Astrocyte (in vitro differentiated cells and primary cell): ENCODE results near the gene ZFHX3. TPM values are rescaled to one million over a fixed set of nuclear protein-coding genes. Genes with fewer than 3 reads are reported as not detected.

ENCODE experiments used
- DNase-seq: peaks from one replicate; pipeline ENCODE4 v3.0.0-alpha.2; 2010; ENCODE audit warnings: low read depth
- FAIRE-seq: peaks from 2 replicates; lab custom pipeline; 2011; peaks lifted over from hg19 to GRCh38; lab: Jason Lieb, UNC
- H2AFZ ChIP-seq: 2 replicates; pipeline ENCODE4 v1.6.0; 2012; ENCODE audit warnings: low read depth, low read length, inconsistent platforms
- H3K27ac ChIP-seq: 2 replicates; pipeline ENCODE4 v1.5.1; 2011; ENCODE audit warnings: low read depth, low read length, inconsistent platforms
- H3K27me3 ChIP-seq: 2 replicates; pipeline ENCODE4 v1.6.0; 2011; ENCODE audit warnings: low read length, inconsistent platforms; ENCODE audit not compliant: insufficient read depth
- H3K36me3 ChIP-seq: 2 replicates; pipeline ENCODE4 v1.5.1; 2011; ENCODE audit warnings: low read length, inconsistent platforms; ENCODE audit not compliant: insufficient read depth
- H3K4me1 ChIP-seq: 2 replicates; pipeline ENCODE4 v1.5.1; 2011; ENCODE audit warnings: low read length, inconsistent platforms; ENCODE audit not compliant: insufficient read depth
- H3K4me2 ChIP-seq: 2 replicates; pipeline ENCODE4 v1.6.0; 2012; ENCODE audit warnings: low read length, inconsistent platforms
- H3K4me3 ChIP-seq: 2 replicates; pipeline ENCODE4 v1.5.1; 2011; ENCODE audit warnings: low read depth, mild to moderate bottlenecking, low read length, inconsistent platforms; ENCODE audit not compliant: insufficient read depth
- H3K79me2 ChIP-seq: 2 replicates; pipeline ENCODE4 v1.6.0; 2012; ENCODE audit warnings: mild to moderate bottlenecking, low read length, inconsistent platforms; ENCODE audit not compliant: insufficient read depth
- H3K9ac ChIP-seq: 2 replicates; pipeline ENCODE4 v1.6.0; 2012; ENCODE audit warnings: mild to moderate bottlenecking, low read length, inconsistent platforms
- H3K9me3 ChIP-seq: 2 replicates; pipeline ENCODE4 v1.5.1; 2012; ENCODE audit warnings: low read depth, mild to moderate bottlenecking, low read length, inconsistent platforms; ENCODE audit not compliant: insufficient read depth
- H4K20me1 ChIP-seq: 2 replicates; pipeline ENCODE4 v1.6.0; 2012; ENCODE audit warnings: low read length, inconsistent platforms; ENCODE audit not compliant: insufficient read depth
- H3K27ac Mint-ChIP-seq: one replicate; pipeline ENCODE4 v1.8.0; 2021; ENCODE audit warnings: mild to moderate bottlenecking, mixed read lengths; ENCODE audit not compliant: unreplicated experiment
- H3K27me3 Mint-ChIP-seq: one replicate; pipeline ENCODE4 v1.8.0; 2021; ENCODE audit warnings: low read depth, mixed read lengths; ENCODE audit not compliant: unreplicated experiment
- H3K36me3 Mint-ChIP-seq: one replicate; pipeline ENCODE4 v1.8.0; 2021; ENCODE audit warnings: low read depth, mixed read lengths; ENCODE audit not compliant: unreplicated experiment
- H3K4me1 Mint-ChIP-seq: one replicate; pipeline ENCODE4 v1.8.0; 2021; ENCODE audit warnings: low read depth, mixed read lengths; ENCODE audit not compliant: unreplicated experiment
- H3K4me3 Mint-ChIP-seq: one replicate; pipeline ENCODE4 v1.8.0; 2021; ENCODE audit warnings: mild to moderate bottlenecking, moderate library complexity, mixed read lengths; ENCODE audit not compliant: unreplicated experiment
- H3K9me3 Mint-ChIP-seq: one replicate; pipeline ENCODE4 v1.8.0; 2021; ENCODE audit warnings: mild to moderate bottlenecking, mixed read lengths; ENCODE audit not compliant: unreplicated experiment
- EZH2 ChIP-seq: IDR thresholded peaks from 2 replicates; pipeline ENCODE4 v1.6.1; 2012; ENCODE audit warnings: mild to moderate bottlenecking, low read length, inconsistent platforms; ENCODE audit not compliant: insufficient read depth
- total RNA-seq: library from RNA; stranded (reverse); gene quantifications from 2 replicates; pipeline ENCODE4 v1.2.1, GENCODE V29; 2021
- TF ChIP-seq, protein P1 (sequence below): IDR thresholded peaks from 2 replicates; pipeline ENCODE4 v1.5.1; 2011; ENCODE audit warnings: low read depth, mild to moderate bottlenecking, inconsistent platforms, low read length, moderate library complexity; ENCODE audit not compliant: insufficient read depth

ZFHX3 gene
- total RNA-seq, 1 donor from 2014 or later: 19.7 TPM

DNA sequence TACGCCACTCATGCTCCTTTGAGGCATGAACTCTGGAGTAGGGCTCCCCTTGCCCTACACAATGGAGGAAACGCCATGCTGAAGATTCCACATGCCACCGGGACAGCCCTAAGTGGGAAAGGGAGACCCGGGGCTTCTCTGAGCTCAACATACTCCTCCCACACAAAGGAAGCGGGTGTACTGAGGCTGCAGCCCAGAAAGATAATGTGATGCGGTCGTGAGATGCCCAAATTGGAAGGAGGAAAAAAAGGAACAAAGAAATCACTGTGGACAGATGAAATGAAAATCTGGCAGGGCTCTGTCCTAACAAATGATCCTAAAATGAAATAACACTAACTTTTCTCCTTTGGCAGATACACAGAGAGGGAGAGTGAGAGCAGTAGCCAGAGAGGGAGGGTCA is 182.1 kb downstream of the ZFHX3 start:
- no peak for TF ChIP-seq EZH2
- TF ChIP-seq, protein P1, sequence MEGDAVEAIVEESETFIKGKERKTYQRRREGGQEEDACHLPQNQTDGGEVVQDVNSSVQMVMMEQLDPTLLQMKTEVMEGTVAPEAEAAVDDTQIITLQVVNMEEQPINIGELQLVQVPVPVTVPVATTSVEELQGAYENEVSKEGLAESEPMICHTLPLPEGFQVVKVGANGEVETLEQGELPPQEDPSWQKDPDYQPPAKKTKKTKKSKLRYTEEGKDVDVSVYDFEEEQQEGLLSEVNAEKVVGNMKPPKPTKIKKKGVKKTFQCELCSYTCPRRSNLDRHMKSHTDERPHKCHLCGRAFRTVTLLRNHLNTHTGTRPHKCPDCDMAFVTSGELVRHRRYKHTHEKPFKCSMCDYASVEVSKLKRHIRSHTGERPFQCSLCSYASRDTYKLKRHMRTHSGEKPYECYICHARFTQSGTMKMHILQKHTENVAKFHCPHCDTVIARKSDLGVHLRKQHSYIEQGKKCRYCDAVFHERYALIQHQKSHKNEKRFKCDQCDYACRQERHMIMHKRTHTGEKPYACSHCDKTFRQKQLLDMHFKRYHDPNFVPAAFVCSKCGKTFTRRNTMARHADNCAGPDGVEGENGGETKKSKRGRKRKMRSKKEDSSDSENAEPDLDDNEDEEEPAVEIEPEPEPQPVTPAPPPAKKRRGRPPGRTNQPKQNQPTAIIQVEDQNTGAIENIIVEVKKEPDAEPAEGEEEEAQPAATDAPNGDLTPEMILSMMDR: no peak
- H3K9me3 ChIP-seq: no peaks in the 10 kb centered on the region
- DNase-seq: no peak
- Mint-ChIP-seq H3K27ac (no peak overlapping the region), H3K9me3 (peaks cover under 1% of the 10 kb centered on the region), H3K4me1 (no peaks in the 10 kb centered on the region), H3K36me3 (peaks cover 23% of the 10 kb centered on the region), H3K4me3 (no peak overlapping the region), H3K27me3 (no peaks in the 10 kb centered on the region)
- no peak for FAIRE-seq
- H3K27me3 ChIP-seq: no peaks in the 10 kb centered on the region
- peaks cover 18% of the 10 kb centered on the region for H3K79me2 ChIP-seq
- no peak overlapping the region for H3K4me2 ChIP-seq
- no peak overlapping the region for H3K9ac ChIP-seq
- peaks cover 4% of the 10 kb centered on the region for H4K20me1 ChIP-seq
- H3K36me3 ChIP-seq: no peaks in the 10 kb centered on the region
- H2AFZ ChIP-seq: no peak overlapping the region
- no peaks in the 10 kb centered on the region for H3K4me1 ChIP-seq
- H3K4me3 ChIP-seq: no peak overlapping the region
- no peak overlapping the region for H3K27ac ChIP-seq

GRCh38 chr16:72865258-72865657 is 182.7 kb downstream of the ZFHX3 start:
- H3K9ac ChIP-seq: no peak overlapping the region
- no peaks in the 10 kb centered on the region for H3K4me1 ChIP-seq
- no peaks in the 10 kb centered on the region for H3K9me3 ChIP-seq
- peaks cover 21% of the 10 kb centered on the region for H3K79me2 ChIP-seq
- H3K9me3 Mint-ChIP-seq: no peaks in the 10 kb centered on the region
- H3K27ac ChIP-seq: no peak overlapping the region
- DNase-seq: no peak
- no peaks in the 10 kb centered on the region for H3K4me1 Mint-ChIP-seq
- no peaks in the 10 kb centered on the region for H3K36me3 ChIP-seq
- no peak overlapping the region for H3K27ac Mint-ChIP-seq
- H3K27me3 Mint-ChIP-seq: no peaks in the 10 kb centered on the region
- TF ChIP-seq, protein P1: no peak
- TF ChIP-seq EZH2: no peak
- H3K4me2 ChIP-seq: no peak overlapping the region
- H3K4me3 Mint-ChIP-seq: no peak overlapping the region
- no peak overlapping the region for H3K4me3 ChIP-seq
- H3K36me3 Mint-ChIP-seq: peaks cover 23% of the 10 kb centered on the region
- no peaks in the 10 kb centered on the region for H3K27me3 ChIP-seq
- no peak overlapping the region for H2AFZ ChIP-seq
- peaks cover 4% of the 10 kb centered on the region for H4K20me1 ChIP-seq
- FAIRE-seq: no peak

GRCh38 chr16:72864130-72864833 is 183.6 kb downstream of the ZFHX3 start:
- no peaks in the 10 kb centered on the region for H3K27me3 ChIP-seq
- no peak overlapping the region for H3K4me2 ChIP-seq
- no peak overlapping the region for H3K9ac ChIP-seq
- Mint-ChIP-seq H3K27ac (no peak overlapping the region), H3K9me3 (no peaks in the 10 kb centered on the region), H3K36me3 (peaks cover 26% of the 10 kb centered on the region), H3K27me3 (no peaks in the 10 kb centered on the region), H3K4me1 (no peaks in the 10 kb centered on the region), H3K4me3 (no peak overlapping the region)
- no peak for DNase-seq
- H3K4me1 ChIP-seq: peaks cover 6% of the 10 kb centered on the region
- H3K79me2 ChIP-seq: peaks cover 21% of the 10 kb centered on the region
- H3K27ac ChIP-seq: no peak overlapping the region
- H3K9me3 ChIP-seq: no peaks in the 10 kb centered on the region
- H3K36me3 ChIP-seq: no peaks in the 10 kb centered on the region
- no peak for FAIRE-seq
- peaks cover 4% of the 10 kb centered on the region for H4K20me1 ChIP-seq
- TF ChIP-seq, protein P1: no peak
- no peak for TF ChIP-seq EZH2
- no peak overlapping the region for H2AFZ ChIP-seq
- H3K4me3 ChIP-seq: no peak overlapping the region
